Activated CD8-positive, alpha-beta memory T cell treated with anti-CD3 and anti-CD28 coated beads, Interleukin-2, amount 50 U/mL, for 24 hours (primary cell): Measurements from ENCODE around the gene IGFBP4.

Experiments used
- DNase-seq: peaks from one replicate; pipeline ENCODE4 v3.0.0-alpha.2; 2020; ENCODE audit errors: extremely low read depth

The IGFBP4 gene

GRCh38 chr17:40471846-40472732, 28.8 kb downstream of the IGFBP4 start:
- DNase-seq = no peak

- DNase-seq = no peak
Observed at GRCh38 chr17:40472733-40473452, 29.6 kb downstream of the IGFBP4 start.

DNA sequence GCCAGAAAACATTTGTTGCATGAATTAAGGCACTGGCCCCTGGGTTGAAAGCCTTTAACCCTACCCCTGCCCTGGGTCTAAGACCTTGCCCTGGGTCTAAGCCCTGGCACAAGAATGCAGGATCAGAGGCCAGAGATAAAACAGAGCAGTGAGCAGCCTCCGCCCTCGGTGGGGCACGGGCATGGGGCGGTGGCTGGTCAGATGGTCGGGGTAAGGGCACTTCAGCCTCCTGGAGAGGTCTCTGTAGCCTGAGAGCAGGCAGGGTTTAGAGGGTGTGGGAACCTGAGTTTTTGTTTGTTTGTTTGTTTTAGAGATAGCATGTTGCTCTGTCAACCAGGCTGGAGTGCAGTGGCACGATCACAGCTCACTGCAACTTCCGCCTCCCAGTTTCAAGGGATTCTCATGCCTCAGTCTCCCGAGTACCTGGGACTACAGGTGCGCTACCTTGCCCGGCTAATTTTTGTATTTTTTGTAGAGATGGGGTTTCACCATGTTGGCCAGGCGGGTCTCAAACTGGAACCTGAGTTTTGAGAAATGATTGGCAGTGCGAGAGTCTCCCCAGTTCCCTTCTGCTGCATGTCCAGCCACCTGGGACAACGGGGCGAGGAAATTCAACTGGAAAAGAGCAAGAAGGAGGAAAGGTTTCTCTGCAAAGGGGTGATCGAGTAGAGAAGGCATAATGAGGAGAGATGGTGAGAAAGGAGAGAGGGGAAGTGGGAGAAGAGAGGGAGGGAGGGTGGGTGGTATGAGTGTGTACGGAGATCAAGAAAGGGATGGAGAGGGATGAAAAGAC, 30.5 kb downstream of the IGFBP4 start:
- no peak for DNase-seq

DNA sequence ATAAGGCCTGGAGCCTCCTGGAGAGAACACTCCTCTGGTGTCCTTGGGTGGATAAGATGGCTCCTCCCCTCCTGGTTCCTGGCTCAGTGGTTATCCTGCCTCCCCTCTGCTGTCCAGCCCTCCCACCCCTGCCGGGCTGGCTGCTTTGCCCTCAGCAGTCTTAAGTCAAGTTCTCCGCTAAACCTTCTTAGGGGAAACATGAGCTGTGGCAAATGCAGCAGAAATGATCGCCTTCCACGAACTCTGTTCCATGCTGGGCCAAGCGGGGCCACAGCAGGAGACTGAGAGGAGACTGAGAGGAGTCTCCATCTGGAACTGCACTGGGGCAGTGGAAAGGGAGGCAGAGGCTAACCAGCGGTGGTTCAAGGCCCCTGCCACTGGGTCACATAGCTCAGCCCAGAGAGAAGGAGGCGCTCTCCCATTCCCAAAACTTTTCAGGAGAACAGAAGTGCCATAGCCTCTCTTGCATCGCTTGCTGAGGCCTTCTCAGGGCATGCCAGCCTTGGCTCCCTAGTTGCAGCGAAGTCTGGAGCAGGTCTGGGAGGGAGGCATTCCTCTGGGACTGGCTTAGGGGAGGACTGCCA, 31.3 kb downstream of the IGFBP4 start:
- no peak for DNase-seq

GRCh38 chr17:40475234-40475908, 32.1 kb downstream of the IGFBP4 start:
- no peak for DNase-seq

- no peak for DNase-seq
Observed at GRCh38 chr17:40477796-40478195, 34.5 kb downstream of the IGFBP4 start.

DNA sequence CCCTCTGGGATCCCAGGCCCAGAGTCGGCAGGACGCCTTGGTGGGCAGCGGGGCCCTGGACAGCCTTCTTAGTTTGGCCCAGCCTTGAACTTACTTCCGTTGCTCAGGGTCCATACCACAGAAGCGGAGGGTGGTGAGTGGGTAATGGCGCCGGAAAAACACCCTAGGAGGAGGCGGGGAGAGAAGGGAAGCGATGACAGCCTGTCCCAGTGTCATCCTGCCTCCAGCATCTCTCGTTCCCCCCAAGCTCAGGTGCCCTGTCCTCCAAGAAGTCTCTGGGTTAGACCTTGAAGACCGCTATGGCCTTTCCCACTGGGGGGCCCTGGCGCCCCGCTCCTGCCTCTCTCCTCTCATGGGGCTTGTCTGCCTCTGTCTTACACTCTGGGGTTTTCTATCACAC, 35.2 kb downstream of the IGFBP4 start:
- no peak for DNase-seq

DNA sequence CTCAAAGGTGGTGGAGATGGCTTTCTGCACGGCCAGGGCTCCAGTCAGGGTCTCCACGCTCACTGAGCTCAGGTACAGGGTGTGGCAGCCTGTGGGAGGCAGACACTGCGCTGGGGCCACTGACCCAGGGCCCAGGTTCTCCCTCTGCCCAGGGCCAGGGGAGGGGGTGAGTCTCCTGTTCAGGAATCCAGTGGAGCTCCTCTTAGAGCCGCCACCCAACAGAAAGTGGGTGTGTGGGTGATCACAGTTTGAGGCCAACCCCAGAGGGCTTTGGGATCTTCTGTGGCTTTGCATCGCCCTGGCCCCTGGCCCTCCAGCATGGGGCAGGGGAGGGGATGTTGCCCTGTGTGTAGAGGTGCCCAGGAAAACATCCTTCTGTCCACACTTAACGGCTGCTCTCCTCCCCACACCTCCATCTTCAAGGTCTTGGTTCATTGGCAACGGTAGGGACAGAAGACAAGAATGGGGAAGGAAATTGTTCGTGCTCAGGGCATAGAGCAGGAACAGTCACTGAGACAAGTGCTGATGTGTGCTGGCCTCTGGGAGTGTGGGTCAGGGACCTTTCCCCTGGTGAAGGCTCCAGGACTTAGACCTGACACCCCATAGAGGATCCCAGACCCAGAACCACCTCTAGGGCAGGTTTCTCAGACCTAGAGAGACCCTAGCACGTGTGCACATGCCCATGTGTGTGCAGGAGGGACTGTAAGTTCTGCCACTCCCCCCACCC, 36.7 kb downstream of the IGFBP4 start:
- no peak for DNase-seq

DNA sequence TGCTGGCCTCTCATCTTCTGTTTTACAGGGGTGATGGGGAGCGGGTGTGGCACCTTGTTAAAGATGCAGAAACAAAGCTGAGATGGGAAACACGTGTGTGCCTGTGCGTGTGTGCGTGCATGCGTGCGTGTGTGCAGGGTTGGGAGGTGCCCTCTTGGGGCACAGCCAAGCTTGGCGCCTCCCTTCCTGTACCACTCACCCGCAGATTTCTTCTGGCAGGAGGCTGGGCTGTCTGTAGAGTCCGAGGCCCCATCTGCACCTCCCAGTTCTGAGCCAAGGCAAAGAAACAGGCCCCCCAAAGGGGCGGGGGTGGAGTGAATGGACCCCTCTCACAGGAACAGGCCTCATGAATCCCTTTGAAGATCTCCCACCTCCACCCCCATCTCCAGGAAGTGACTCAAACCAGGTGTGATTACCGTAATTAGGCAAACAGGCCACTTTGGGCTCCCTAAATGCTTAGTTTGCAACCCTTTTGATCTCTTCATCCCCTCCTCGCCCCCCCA, 37.3 kb downstream of the IGFBP4 start:
- DNase-seq = peak; percentile 67

DNA sequence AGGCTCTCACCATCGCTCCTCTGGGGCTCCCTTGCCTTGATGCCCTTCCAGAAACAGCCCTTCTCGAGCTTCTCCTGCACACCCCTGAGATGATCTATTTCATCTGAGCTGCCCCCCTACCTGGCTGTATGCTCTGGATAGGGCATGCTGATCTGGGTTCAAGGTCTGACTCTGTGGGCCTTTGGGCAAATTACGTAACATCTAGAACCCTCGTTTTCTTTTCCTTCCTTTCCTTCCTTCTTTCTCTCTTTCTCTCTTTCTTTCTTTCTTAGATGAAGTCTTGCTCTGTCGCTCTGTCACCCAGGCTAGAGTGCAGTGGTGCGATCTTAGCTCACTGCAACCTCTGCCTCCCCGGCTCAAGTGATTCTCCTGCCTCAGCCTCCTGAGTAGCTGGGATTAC, 37.9 kb downstream of the IGFBP4 start:
- no peak for DNase-seq

DNA sequence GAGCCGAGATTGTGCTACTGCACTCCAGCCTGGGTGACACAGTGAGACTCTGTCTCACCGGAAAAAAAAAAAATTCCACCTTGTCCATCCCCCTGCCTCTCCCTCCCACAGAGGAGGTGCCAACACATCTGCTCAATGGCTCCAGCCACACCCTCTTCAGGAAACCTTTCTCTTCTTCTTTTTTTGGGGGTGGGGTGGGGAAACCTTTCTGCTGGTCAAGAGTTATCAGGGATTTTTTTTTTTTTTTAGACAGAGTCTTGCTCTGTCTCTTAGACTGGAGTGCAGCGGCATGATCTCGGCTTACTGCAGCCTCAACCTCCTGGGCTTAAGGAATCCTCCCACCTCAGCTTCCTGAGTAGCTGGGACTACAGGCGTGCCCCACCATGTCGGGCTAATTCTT, 39.5 kb downstream of the IGFBP4 start:
- DNase-seq = no peak

DNA sequence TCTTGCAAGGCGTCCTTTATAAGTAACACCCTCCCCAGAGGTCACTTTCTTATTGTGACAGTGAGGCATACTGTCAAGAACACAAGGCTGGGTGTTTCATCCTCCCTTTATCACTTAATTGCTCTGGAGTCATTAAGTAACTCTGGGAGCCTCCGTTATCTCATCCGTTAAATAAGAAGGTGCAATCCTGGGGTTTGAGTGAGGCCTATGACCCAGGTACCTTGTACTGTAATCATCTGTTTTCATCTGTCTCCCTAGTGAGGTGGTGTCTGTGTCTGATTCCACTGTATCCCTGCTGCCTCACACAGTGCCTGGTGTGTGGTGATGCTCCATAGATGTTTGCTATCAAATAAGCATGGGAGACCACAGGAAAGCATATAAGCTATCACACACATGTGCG, 40.4 kb downstream of the IGFBP4 start:
- DNase-seq = no peak

- DNase-seq = no peak
Observed at GRCh38 chr17:40484285-40484972, 41.2 kb downstream of the IGFBP4 start.

GRCh38 chr17:40484973-40485530, 41.8 kb downstream of the IGFBP4 start:
- no peak for DNase-seq

DNA sequence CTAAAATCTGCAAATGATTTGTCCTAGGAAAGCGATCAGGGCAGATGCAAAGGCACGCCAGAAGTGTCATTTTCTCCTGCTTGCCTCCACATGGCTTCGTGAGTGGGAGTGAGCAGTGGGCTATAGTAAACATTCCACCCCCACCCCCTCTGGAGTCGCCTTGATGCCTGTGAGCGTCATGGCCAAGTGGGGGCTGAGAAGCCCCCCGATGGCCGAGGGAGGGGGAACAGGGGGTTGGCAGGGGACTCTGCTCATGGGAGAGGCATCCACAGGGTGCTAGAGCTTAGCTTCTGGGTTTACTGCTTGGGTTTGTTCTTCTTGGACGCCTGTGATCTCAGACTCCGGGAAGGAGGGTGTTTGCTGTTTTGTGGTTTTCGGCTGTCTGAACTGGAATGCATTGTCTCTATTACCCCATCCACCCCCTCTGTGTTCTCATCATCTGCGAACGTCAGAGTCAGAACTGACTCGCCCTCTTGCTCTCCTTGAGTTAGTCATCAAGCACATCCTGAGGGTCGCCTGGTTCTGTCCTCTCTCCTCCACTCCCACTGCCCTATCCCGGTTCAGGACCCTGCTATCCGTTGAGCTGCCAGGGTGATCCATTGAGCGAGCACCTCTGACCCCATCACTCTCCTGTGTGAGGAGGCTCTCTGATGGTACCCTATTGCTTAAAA, 42.7 kb downstream of the IGFBP4 start:
- no peak for DNase-seq

- no peak for DNase-seq
Observed at GRCh38 chr17:40486522-40487370, 43.5 kb downstream of the IGFBP4 start.

DNA sequence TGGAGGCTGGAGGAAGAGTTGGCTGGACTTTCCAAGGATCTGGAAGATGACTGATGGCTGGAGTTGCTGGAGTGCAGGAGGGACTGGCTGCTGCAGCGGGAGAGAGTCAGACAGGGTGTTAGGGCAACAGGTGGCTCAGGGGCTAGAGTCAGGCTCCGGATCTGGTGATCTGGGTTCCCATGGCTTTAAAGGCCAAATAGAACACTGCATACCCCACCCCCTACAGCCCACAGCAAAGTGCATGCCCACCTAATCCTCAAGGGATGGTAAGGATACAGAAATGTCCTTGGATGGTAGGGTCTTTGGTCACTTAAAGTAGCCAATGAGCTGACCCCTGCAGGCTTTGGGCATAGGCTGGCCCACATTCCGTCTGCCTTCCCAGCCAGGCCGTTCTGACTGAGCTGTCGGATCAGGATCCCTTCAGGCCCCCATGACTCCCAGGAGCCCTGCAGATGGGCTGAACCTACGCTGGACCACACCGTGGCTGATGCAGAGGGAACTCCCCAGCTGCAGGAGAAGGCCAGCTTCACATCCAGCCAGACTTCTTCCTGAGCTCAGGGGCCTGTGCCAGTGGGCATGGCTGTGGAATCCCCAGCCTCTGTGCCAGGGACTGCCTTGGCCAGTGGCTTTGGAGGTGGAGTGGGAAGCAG, 44.2 kb downstream of the IGFBP4 start:
- no peak for DNase-seq
